DMS114 treated with DMSO at 0.1 percent for 48 hours (cell line): Measurements from ENCODE around the gene SYNDIG1.
"Not testable (repeated sequence)": the region's sequence is repeated elsewhere in the genome, so short reads cannot be mapped to it uniquely, and the experiment has no call there.

ENCODE experiments used
- DNase-seq: peaks from one replicate; lab custom pipeline; 2025; ENCODE audit not compliant: unreplicated experiment; lab: John Stamatoyannopoulos, UW

SYNDIG1 gene

GRCh38 chr20:24492031-24492607, 22.7 kb downstream of the SYNDIG1 start:
- no peak for DNase-seq

- DNase-seq = no peak
Observed at GRCh38 chr20:24492698-24493097, 23.3 kb downstream of the SYNDIG1 start.

GRCh38 chr20:24493181-24493580, 23.8 kb downstream of the SYNDIG1 start:
- DNase-seq = no peak

- no peak for DNase-seq
Observed at GRCh38 chr20:24493661-24494459, 24.4 kb downstream of the SYNDIG1 start.

GRCh38 chr20:24494460-24494920, 25.1 kb downstream of the SYNDIG1 start:
- DNase-seq = no peak

GRCh38 chr20:24495266-24495665, 25.8 kb downstream of the SYNDIG1 start:
- no peak for DNase-seq

- no peak for DNase-seq
Observed at GRCh38 chr20:24497851-24498250, 28.4 kb downstream of the SYNDIG1 start.

- DNase-seq = no peak
Observed at GRCh38 chr20:24498641-24499040, 29.2 kb downstream of the SYNDIG1 start.

- DNase-seq = no peak
Observed at GRCh38 chr20:24499472-24499871, 30.0 kb downstream of the SYNDIG1 start.

- DNase-seq = no peak
Observed at GRCh38 chr20:24501764-24502556, 32.5 kb downstream of the SYNDIG1 start.

- DNase-seq = no peak
Observed at GRCh38 chr20:24502661-24503060, 33.2 kb downstream of the SYNDIG1 start.

GRCh38 chr20:24503352-24503931, 34.0 kb downstream of the SYNDIG1 start:
- no peak for DNase-seq

GRCh38 chr20:24504331-24505285, 35.2 kb downstream of the SYNDIG1 start:
- DNase-seq = no peak

- DNase-seq = no peak
Observed at GRCh38 chr20:24506146-24506545, 36.7 kb downstream of the SYNDIG1 start.

- no peak for DNase-seq
Observed at GRCh38 chr20:24506696-24507095, 37.3 kb downstream of the SYNDIG1 start.

GRCh38 chr20:24507182-24507853, 37.9 kb downstream of the SYNDIG1 start:
- no peak for DNase-seq

- not testable (repeated sequence) for DNase-seq
Observed at GRCh38 chr20:24512441-24512840, 43.0 kb downstream of the SYNDIG1 start.

- no peak for DNase-seq
Observed at GRCh38 chr20:24518515-24518914, 49.1 kb downstream of the SYNDIG1 start.

- DNase-seq = no peak
Observed at GRCh38 chr20:24519476-24519875, 50.0 kb downstream of the SYNDIG1 start.

GRCh38 chr20:24521032-24521431, 51.6 kb downstream of the SYNDIG1 start:
- DNase-seq = no peak
